OCI-LY3 (cell line): ENCODE results near the gene MRPL10.
A peak's percentile ranks its signal among the peaks of the same experiment; 100 is the strongest.

Source experiments
- H2AFZ ChIP-seq: fragments of 200-600, 300-600 bp; shearing (Covaris generic); 2 replicates; pipeline ENCODE4 v1.6.0; 2014; ENCODE audit warnings: antibody characterized with exemption, low read depth, low read length
- H3K27ac ChIP-seq: fragments of 200-600, 300-600 bp; sonication (generic); 2 replicates; pipeline ENCODE4 v1.5.1; 2014; ENCODE audit warnings: mild to moderate bottlenecking, low read length, moderate library complexity, mixed read lengths
- H3K27me3 ChIP-seq: fragments of 200-600, 300-600 bp; sonication (generic); 2 replicates; pipeline ENCODE4 v1.6.1; 2014; ENCODE audit warnings: low read depth, low read length, mixed read lengths
- H3K36me3 ChIP-seq: fragments of 200-600, 300-600 bp; sonication (generic); replicated peaks from 2 replicates; pipeline ENCODE3; 2014; ENCODE audit warnings: low read depth, low read length, mixed read lengths
- H3K4me1 ChIP-seq: fragments of 300-600, 200-600 bp; sonication (generic); 2 replicates; pipeline ENCODE4 v1.6.1; 2014; ENCODE audit warnings: low read length, mixed read lengths
- H3K4me2 ChIP-seq: fragments of 200-600, 300-600 bp; sonication (generic); 2 replicates; pipeline ENCODE4 v1.6.1; 2014; ENCODE audit warnings: low read length, mixed read lengths
- H3K4me3 ChIP-seq: fragments of 300-600, 200-600 bp; sonication (generic); 2 replicates; pipeline ENCODE4 v1.5.1; 2014; ENCODE audit warnings: antibody characterized with exemption, mild to moderate bottlenecking, low read length, moderate library complexity
- H3K79me2 ChIP-seq: fragments of 300-600, 200-600 bp; shearing (Covaris generic); 2 replicates; pipeline ENCODE4 v1.6.1; 2014; ENCODE audit warnings: mild to moderate bottlenecking, low read length, mixed read lengths
- H3K9ac ChIP-seq: fragments of 300-600, 200-600 bp; shearing (Covaris generic); 2 replicates; pipeline ENCODE4 v1.6.0; 2014; ENCODE audit warnings: mild to moderate bottlenecking, low read length, moderate library complexity
- H3K9me3 ChIP-seq: fragments of 200-600, 300-600 bp; shearing (Covaris generic); 2 replicates; pipeline ENCODE4 v1.6.1; 2014; ENCODE audit warnings: low read length, mixed read lengths; ENCODE audit not compliant: insufficient read depth
- H4K20me1 ChIP-seq: fragments of 200-600, 300-600 bp; sonication (generic); 2 replicates; pipeline ENCODE4 v1.6.1; 2016; ENCODE audit warnings: low read length, mixed read lengths; ENCODE audit not compliant: insufficient read depth
- EZH2phosphoT487 ChIP-seq: fragments of 200-600 bp; shearing (Covaris generic); IDR thresholded peaks from 2 replicates; pipeline ENCODE4 v1.6.1; 2018; ENCODE audit warnings: antibody characterized with exemption, mixed run types, low read depth
- TF ChIP-seq, protein P1 (sequence below): fragments of 200-600, 300-600 bp; sonication (generic); IDR thresholded peaks from 2 replicates; pipeline ENCODE4 v1.5.1; 2014; ENCODE audit warnings: antibody characterized with exemption, low read length, low read depth

MRPL10 gene

DNA sequence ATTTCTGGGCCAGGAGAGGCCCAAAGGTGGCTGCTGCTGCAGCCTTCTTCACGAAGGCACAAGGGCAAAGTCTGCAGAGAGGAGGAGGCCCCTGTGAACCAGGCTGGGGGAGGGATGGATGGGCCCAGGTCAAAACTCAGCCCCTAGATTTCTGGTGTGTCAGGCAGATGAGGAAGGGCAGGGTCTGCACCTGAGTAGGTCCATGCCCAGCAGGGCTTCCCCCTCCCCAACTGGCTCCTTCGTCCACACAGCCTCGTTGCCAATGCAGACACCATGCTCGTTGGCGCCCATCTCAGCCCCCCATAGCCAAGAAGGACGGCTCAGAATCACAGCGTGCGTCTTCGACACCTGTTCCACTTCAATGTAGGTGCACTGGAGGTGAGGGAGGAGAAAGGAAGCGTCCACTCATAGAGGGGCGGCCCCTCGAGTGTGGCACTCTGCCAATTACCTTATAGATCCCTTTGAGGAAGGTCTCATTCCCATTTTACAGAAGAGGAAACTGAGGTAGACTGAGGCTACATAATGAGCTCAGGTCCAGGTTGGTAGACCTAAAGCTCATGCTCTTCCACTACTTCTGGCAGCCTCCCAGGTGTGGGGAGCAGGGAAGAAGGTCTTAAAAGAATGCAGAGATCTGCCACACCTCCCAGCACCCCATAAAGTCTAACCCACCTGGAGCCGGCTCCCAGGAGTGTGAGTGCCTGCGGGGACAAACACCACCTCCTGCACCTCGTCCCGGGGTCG lies 8.8 kb upstream of the MRPL10 start:
- TF ChIP-seq EZH2phosphoT487, result no peak
- TF ChIP-seq, protein P1, sequence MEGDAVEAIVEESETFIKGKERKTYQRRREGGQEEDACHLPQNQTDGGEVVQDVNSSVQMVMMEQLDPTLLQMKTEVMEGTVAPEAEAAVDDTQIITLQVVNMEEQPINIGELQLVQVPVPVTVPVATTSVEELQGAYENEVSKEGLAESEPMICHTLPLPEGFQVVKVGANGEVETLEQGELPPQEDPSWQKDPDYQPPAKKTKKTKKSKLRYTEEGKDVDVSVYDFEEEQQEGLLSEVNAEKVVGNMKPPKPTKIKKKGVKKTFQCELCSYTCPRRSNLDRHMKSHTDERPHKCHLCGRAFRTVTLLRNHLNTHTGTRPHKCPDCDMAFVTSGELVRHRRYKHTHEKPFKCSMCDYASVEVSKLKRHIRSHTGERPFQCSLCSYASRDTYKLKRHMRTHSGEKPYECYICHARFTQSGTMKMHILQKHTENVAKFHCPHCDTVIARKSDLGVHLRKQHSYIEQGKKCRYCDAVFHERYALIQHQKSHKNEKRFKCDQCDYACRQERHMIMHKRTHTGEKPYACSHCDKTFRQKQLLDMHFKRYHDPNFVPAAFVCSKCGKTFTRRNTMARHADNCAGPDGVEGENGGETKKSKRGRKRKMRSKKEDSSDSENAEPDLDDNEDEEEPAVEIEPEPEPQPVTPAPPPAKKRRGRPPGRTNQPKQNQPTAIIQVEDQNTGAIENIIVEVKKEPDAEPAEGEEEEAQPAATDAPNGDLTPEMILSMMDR, result no peak
- H3K27ac ChIP-seq, result no peak overlapping the region

DNA sequence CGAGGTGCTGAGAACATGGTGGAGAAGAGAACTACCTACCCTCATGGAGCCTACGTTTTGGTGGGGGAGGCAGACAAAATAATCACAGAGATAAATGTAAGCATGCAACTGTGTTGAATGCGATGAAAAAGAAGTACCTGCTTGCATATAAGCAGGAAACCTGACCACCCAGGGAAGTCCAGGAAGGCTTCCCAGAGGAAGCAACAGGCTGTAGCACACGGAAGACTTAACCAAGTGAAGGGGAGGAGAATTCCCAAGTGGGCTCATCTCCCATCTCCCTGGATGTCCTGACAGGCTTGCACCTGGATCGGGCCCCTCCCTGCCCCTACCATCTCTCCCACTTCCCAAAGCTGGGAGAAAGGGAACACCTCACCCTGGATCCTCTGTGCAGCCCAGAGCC lies 7.7 kb upstream of the MRPL10 start:
- no peak overlapping the region for H2AFZ ChIP-seq
- H3K9ac ChIP-seq, result no peak overlapping the region
- no peaks in the 10 kb centered on the region for H4K20me1 ChIP-seq
- no peaks in the 10 kb centered on the region for H3K9me3 ChIP-seq
- no peak overlapping the region for H3K4me2 ChIP-seq
- no peaks in the 10 kb centered on the region for H3K27me3 ChIP-seq
- H3K79me2 ChIP-seq, result peaks cover 9% of the 10 kb centered on the region; the same call in 1 of the 2 replicates
- TF ChIP-seq EZH2phosphoT487, result no peak
- TF ChIP-seq, protein P1, result no peak
- H3K27ac ChIP-seq, result no peak overlapping the region
- no peak overlapping the region for H3K4me3 ChIP-seq
- H3K4me1 ChIP-seq, result peaks cover 34% of the 10 kb centered on the region
- peaks cover 19% of the 10 kb centered on the region for H3K36me3 ChIP-seq

More for the DNA sequence above, 8.8 kb upstream of the MRPL10 start:
- peaks cover 19% of the 10 kb centered on the region for H3K36me3 ChIP-seq
- peak overlapping the region; percentile 85 for H3K4me2 ChIP-seq
- peak overlapping the region; percentile 85 for H3K4me3 ChIP-seq
- H2AFZ ChIP-seq, result no peak overlapping the region
- H4K20me1 ChIP-seq, result no peaks in the 10 kb centered on the region
- no peaks in the 10 kb centered on the region for H3K9me3 ChIP-seq
- peaks cover 45% of the 10 kb centered on the region for H3K4me1 ChIP-seq
- peak overlapping the region; percentile 76 for H3K9ac ChIP-seq
- H3K79me2 ChIP-seq, result peaks cover 9% of the 10 kb centered on the region; the same call in 1 of the 2 replicates
- H3K27me3 ChIP-seq, result no peaks in the 10 kb centered on the region

DNA sequence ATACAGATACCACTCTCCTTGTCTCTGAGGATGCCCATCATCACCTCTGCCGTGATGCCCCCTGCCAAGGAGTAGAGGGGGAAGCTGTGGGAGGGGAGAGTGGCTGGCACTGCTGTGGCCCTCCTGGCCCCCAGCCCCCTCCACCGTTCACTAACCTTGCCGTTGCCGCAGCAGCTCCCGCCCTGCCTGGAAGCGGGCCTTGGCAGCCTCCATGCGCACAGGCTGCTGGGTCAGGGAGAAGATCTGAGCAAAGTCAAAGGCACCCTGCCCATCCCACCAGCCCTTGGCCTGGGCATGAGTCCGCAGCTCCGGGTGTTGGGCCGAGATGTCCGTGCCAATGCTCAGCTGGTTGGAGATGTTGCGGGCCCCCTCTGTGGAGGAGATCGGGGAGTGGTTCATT lies 7.3 kb upstream of the MRPL10 start:
- Histone ChIP-seq H2AFZ (no peak overlapping the region), H4K20me1 (no peaks in the 10 kb centered on the region), H3K4me3 (no peak overlapping the region), H3K9me3 (no peaks in the 10 kb centered on the region), H3K4me2 (no peak overlapping the region), H3K4me1 (peaks cover 30% of the 10 kb centered on the region), H3K79me2 (peaks cover 9% of the 10 kb centered on the region; the same call in 1 of the 2 replicates), H3K27me3 (no peaks in the 10 kb centered on the region), H3K9ac (no peak overlapping the region), H3K27ac (no peak overlapping the region), H3K36me3 (peaks cover 19% of the 10 kb centered on the region)
- no peak for TF ChIP-seq EZH2phosphoT487
- TF ChIP-seq, protein P1, result no peak

DNA sequence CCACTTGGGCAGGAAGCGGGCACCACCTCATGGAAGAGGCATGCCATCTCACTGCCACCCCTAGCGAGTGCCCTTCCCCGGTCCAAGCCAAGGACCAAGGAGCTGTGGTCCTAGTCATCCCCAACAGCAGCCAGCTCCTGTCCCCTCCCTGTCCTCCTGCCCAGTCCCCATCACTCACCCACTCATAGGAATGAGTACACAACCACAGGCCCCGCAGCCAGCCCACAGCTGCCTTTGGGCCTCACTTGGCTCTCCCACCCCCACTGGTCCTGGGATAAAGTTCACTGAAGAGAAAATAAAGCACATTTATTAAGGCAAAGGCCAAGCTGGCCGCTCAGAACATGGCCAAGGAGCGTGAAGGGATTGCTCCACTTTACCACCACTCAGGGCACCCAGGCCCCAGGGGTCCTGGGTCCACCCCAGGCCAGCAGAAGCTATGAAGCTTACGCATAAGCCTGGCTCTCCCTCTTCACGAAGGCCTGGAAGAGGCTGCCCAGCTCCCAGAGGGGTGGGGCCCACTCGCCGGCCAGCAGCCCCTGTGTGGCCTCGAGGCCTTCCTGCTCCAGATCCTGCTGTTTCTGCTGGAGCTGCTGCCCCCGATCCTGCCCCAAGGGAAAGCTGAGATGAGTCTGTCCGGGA lies 6.2 kb upstream of the MRPL10 start:
- Histone ChIP-seq H3K27me3 (no peaks in the 10 kb centered on the region), H3K9me3 (no peaks in the 10 kb centered on the region), H3K79me2 (peaks cover 9% of the 10 kb centered on the region; the same call in 1 of the 2 replicates), H3K36me3 (peaks cover 19% of the 10 kb centered on the region), H2AFZ (no peak overlapping the region), H3K4me3 (no peak overlapping the region), H4K20me1 (no peaks in the 10 kb centered on the region), H3K4me1 (peaks cover 19% of the 10 kb centered on the region), H3K9ac (no peak overlapping the region), H3K27ac (no peak overlapping the region), H3K4me2 (no peak overlapping the region)
- no peak for TF ChIP-seq EZH2phosphoT487
- TF ChIP-seq, protein P1, result no peak
